ENCODE results near the gene PRKG1. TPM values are rescaled to one million over a fixed set of nuclear protein-coding genes. Genes with fewer than 3 reads are reported as not detected.

PRKG1 gene
- total and polyA plus RNA-seq, 2 donors from 2014 or later = 3.6 to 14.8 TPM

- Histone ChIP-seq H3K9me3 (ENCODE audit: control insufficient read depth in 2 of 3, insufficient read depth in 1 of 3, low read length in 3 of 3) (no peaks in the 10 kb centered on the region), H3K27ac (ENCODE audit: low read depth in 2 of 2, low read length in 2 of 2) (no peak overlapping the region), H3K9ac (ENCODE audit: low read length in 3 of 3) (no peak overlapping the region), H3K4me1 (ENCODE audit: control insufficient read depth in 2 of 3, insufficient read depth in 2 of 3, low read depth in 1 of 3, low read length in 3 of 3) (no peaks in the 10 kb centered on the region), H3K27me3 (ENCODE audit: control insufficient read depth, insufficient read depth, low read length) (no peaks in the 10 kb centered on the region), H3K4me3 (ENCODE audit: low read length in 3 of 3) (no peak overlapping the region), H3K36me3 (ENCODE audit: control insufficient read depth in 2 of 3, insufficient read depth in 3 of 3, low read length in 3 of 3) (no peaks in the 10 kb centered on the region)
- FAIRE-seq (no peak), DNase-seq (no peak)
- intact Hi-C loops (cut with DNase I) = no loop called here
- no peak for TF ChIP-seq CTCF (IDR thresholded peaks at IDR 0.05; ENCODE audit: borderline replicate concordance, extremely low read depth, insufficient read depth)
Observed at GRCh38 chr10:52082307-52082706, 1008.0 kb downstream of the PRKG1 start.

DNA sequence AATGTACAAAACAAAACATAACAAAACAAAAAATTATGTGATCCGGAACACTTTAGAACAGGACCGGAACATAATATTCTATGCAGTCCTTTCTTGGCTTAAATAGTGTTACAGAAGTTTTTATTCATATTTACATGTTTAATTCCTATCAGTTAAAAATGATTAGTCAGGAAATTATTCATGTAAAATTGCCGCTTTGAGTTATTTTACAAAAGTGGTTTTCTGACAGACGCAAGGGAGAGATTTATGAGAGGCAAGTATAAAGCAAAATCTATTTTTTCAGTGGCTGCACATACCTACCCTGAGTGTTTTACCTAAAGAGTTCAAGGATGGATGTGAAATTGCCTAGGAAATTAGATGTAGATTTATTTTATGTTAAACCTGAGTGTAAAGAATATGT is 1009.1 kb downstream of the PRKG1 start:
- H3K9ac ChIP-seq (ENCODE audit: low read length in 3 of 3) = no peak overlapping the region
- H3K9me3 ChIP-seq (ENCODE audit: control insufficient read depth in 2 of 3, insufficient read depth in 1 of 3, low read length in 3 of 3) = no peaks in the 10 kb centered on the region
- FAIRE-seq (no peak), DNase-seq (no peak)
- intact Hi-C loops (cut with DNase I) = no loop called here
- TF ChIP-seq CTCF (IDR thresholded peaks at IDR 0.05; ENCODE audit: borderline replicate concordance, extremely low read depth, insufficient read depth) = no peak
- no peak overlapping the region for H3K27ac ChIP-seq (ENCODE audit: low read depth in 2 of 2, low read length in 2 of 2)
- H3K27me3 ChIP-seq (ENCODE audit: control insufficient read depth, insufficient read depth, low read length) = no peaks in the 10 kb centered on the region
- no peaks in the 10 kb centered on the region for H3K36me3 ChIP-seq (ENCODE audit: control insufficient read depth in 2 of 3, insufficient read depth in 3 of 3, low read length in 3 of 3)
- H3K4me3 ChIP-seq (ENCODE audit: low read length in 3 of 3) = no peak overlapping the region
- no peaks in the 10 kb centered on the region for H3K4me1 ChIP-seq (ENCODE audit: control insufficient read depth in 2 of 3, insufficient read depth in 2 of 3, low read depth in 1 of 3, low read length in 3 of 3)

- no peaks in the 10 kb centered on the region for H3K27me3 ChIP-seq (ENCODE audit: control insufficient read depth, insufficient read depth, low read length)
- FAIRE-seq (no peak), DNase-seq (no peak)
- intact Hi-C loops (cut with DNase I) = no loop called here
- H3K4me3 ChIP-seq (ENCODE audit: low read length in 3 of 3) = no peak overlapping the region
- H3K27ac ChIP-seq (ENCODE audit: low read depth in 2 of 2, low read length in 2 of 2) = no peak overlapping the region
- no peaks in the 10 kb centered on the region for H3K36me3 ChIP-seq (ENCODE audit: control insufficient read depth in 2 of 3, insufficient read depth in 3 of 3, low read length in 3 of 3)
- no peak for TF ChIP-seq CTCF (IDR thresholded peaks at IDR 0.05; ENCODE audit: borderline replicate concordance, extremely low read depth, insufficient read depth)
- H3K9ac ChIP-seq (ENCODE audit: low read length in 3 of 3) = no peak overlapping the region
- no peaks in the 10 kb centered on the region for H3K9me3 ChIP-seq (ENCODE audit: control insufficient read depth in 2 of 3, insufficient read depth in 1 of 3, low read length in 3 of 3)
- H3K4me1 ChIP-seq (ENCODE audit: control insufficient read depth in 2 of 3, insufficient read depth in 2 of 3, low read depth in 1 of 3, low read length in 3 of 3) = no peaks in the 10 kb centered on the region
Observed at GRCh38 chr10:52092390-52092789, 1018.1 kb downstream of the PRKG1 start.

DNA sequence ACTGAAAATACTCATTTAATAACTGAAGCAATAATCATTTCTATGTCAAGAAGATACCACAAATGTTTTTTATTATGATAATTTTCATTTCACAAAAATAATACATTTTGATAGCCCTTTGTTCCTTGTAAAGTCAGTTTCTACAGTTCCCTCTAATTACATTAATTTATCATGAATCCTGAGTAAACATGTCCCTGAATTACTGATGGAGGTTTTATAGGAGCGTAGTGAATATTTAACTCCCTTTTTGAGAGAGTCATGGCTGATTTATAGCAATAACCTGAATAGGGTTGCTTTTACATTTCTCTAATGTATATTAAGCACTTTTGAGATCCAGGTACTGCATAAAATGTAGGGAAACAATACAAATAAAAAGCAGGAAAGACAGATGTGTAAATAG is 1023.8 kb downstream of the PRKG1 start:
- H3K9ac ChIP-seq (ENCODE audit: low read length in 3 of 3) = no peak overlapping the region
- DNase-seq (no peak), FAIRE-seq (no peak)
- no peak for TF ChIP-seq CTCF (IDR thresholded peaks at IDR 0.05; ENCODE audit: borderline replicate concordance, extremely low read depth, insufficient read depth)
- H3K4me3 ChIP-seq (ENCODE audit: low read length in 3 of 3) = no peak overlapping the region
- H3K36me3 ChIP-seq (ENCODE audit: control insufficient read depth in 2 of 3, insufficient read depth in 3 of 3, low read length in 3 of 3) = no peaks in the 10 kb centered on the region
- intact Hi-C loops (cut with DNase I) = no loop called here
- H3K9me3 ChIP-seq (ENCODE audit: control insufficient read depth in 2 of 3, insufficient read depth in 1 of 3, low read length in 3 of 3) = no peaks in the 10 kb centered on the region
- H3K27me3 ChIP-seq (ENCODE audit: control insufficient read depth, insufficient read depth, low read length) = no peaks in the 10 kb centered on the region
- H3K4me1 ChIP-seq (ENCODE audit: control insufficient read depth in 2 of 3, insufficient read depth in 2 of 3, low read depth in 1 of 3, low read length in 3 of 3) = no peaks in the 10 kb centered on the region
- H3K27ac ChIP-seq (ENCODE audit: low read depth in 2 of 2, low read length in 2 of 2) = no peak overlapping the region
